Stimulated activated CD8-positive, alpha-beta memory T cell treated with anti-CD3 and anti-CD28 coated beads, Interleukin-4, amount 100 ng/mL, for 24 hours (primary cell): ENCODE results near the gene STRA6.

ENCODE experiments used
- DNase-seq: peaks from one replicate; pipeline ENCODE4 v3.0.0-alpha.2; 2020; ENCODE audit warnings: low read depth

STRA6 gene

DNA sequence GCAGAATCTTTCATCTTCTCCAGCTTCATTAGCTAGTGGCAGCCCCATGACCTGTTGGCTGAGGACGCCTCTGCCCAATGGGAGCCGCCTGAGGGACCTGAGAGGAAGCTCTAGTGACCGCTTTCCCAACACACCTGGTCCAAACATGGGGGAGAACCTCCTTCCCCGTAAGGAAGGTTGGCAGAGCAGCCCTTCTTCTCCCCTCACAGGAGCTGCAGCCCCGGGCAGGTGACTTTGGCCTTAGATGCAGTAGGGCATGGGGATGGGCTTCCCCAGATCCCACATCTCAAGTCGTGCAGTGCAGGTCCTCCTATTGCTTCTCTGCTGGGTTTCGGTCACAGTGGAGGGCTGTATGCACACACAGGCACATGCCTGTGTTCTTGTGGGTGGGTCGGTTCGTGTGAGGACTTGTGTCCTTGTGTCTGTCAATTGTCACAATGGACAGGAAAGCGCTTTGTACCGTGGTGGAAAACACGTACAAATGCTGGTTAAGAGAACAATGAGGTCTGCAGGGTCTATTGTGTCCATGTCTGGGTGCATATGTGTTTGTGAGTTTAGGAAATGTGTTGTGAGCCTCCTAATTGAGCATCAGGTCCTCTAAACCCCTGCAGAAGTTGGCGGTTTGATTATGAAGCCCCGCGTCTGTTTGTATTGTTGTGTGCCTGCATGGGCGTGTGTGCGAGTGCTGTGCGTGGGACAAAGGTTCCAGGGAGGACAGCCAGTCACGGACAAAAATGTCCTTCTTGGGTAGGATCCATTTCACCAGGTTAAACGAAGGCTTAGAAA lies 70.8 kb downstream of the STRA6 start:
- DNase-seq = no peak

GRCh38 chr15:74130849-74131627 lies 71.5 kb downstream of the STRA6 start:
- no peak for DNase-seq

GRCh38 chr15:74130155-74130848 lies 72.3 kb downstream of the STRA6 start, which contains the start of gene ISLR2:
Gene ISLR2 (plus strand): TSS chr15:74130586. CDS start chr15:74132755, 2,169 bp downstream.
- DNase-seq = no peak

DNA sequence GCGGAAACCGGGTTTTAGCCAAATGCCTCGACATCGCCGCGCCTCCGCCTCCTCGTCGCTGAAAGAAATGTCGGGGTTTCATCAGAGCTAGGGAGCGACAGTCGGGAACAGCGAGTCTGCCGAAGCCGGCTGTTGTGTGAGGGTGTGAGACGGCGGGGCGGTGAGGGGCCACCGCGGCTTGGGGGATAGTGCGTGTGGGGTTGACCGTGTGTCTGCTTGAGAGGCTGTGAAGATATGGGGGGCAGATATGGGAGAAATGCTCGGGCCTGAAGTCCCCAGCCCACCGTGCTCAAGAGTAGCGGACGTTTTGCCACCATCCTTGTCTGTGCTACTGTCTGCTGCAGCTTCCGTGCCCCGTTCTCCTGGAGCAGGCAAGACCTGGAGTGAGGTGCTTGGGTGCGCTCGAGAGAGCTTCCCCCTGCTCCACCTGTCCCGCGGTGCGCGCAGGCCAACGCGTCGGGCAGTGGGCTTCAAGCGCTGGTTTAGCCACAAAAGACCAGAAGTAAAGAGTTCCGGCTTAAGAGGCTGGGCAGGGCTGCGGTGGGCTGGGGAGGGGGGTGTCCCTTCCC lies 72.9 kb downstream of the STRA6 start:
- DNase-seq = no peak
